Hindlimb muscle (tissue), 1 donor: ENCODE measurements around the gene ZNF397. TPM values are rescaled to one million over a fixed set of nuclear protein-coding genes. Genes with fewer than 3 reads are reported as not detected.

Source experiments
- DNase-seq: peaks from one replicate; pipeline ENCODE4 v3.0.0-alpha.2; 2013
- polyA plus RNA-seq: library from polyadenylated mRNA; unstranded; fragments of 120-200 nt; gene quantifications from one replicate; pipeline ENCODE4 v1.2.1, GENCODE V29; 2013; ENCODE audit not compliant: insufficient read length

The ZNF397 gene
- polyA plus RNA-seq, 1 donor, result 30.9 TPM

DNA sequence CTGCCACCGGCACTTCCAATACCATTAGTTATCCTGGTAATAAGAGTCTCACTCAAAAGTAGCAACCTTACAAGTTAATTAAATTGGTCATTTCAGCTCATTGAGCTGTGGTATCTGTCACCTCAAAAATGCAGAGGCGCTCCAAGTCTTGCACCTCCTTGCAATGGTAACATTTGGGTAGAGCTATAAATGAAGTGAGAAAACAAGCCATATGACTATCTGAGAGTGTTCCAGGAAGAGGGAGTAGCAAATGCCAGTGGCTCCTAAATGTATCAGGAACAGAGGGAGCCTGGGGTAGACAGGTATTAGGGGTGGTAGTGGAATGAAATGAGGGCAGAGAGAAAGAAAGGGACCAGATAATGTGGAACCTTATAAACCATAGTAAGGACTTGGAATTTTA, 55.2 kb downstream of the ZNF397 start:
- no peak for DNase-seq

DNA sequence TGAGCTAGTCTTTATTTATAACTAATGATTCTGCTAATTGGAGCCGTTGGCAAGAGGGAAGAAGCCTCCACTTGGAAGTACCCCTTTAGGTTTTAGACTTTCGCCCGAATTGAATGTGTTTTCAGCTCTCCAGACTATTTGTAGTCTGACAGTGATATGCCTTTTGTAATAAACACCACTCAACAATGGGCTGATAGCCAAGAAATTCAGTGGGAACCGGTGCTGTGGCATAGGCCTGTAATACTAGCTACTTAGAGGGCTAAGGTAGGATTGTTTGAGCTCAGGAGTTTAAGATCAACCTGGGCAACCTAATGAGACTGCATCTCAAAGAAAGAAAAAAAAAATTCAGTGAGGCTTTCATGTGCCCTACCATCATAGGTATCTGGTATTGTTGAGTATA, 62.8 kb downstream of the ZNF397 start:
- DNase-seq, result no peak

GRCh38 chr18:35306588-35307250, 65.9 kb downstream of the ZNF397 start:
- no peak for DNase-seq

Other genes with a start within 250 kb of the ZNF397 start
- gene MAPRE2, start 199.6 kb upstream of the ZNF397 start, polyA plus RNA-seq, result 22.1 TPM
- gene ZSCAN30, start 49.2 kb downstream of the ZNF397 start, polyA plus RNA-seq, result 27.7 TPM
- gene ZNF24, start 103.4 kb downstream of the ZNF397 start, polyA plus RNA-seq, result 28.1 TPM
- gene ZNF396, start 136.3 kb downstream of the ZNF397 start, polyA plus RNA-seq, result 1.3 TPM